HCT116 (cell line): ENCODE data around the gene MICALL2. TPM values are rescaled to one million over a fixed set of nuclear protein-coding genes. Genes with fewer than 3 reads are reported as not detected.

Experiments
- ATAC-seq: fragments of 200-7000 bp; cut with Tn5 transposase; 2 replicates; pipeline ENCODE4 v1.9.1; 2020; ENCODE audit warnings: mild to moderate bottlenecking, moderate library complexity
- BruUV-seq: library from RNA; stranded (reverse); fragments of 400-500 nt; replicated peaks from 2 replicates; lab custom pipeline; 2021; lab: Mats Ljungman, UMichigan
- CTCF ChIA-PET: fragments of 300-600 bp; sonication (Branson Sonifier 250); formaldehyde crosslinking; loops from one replicate; lab custom pipeline; 2021; ENCODE audit warnings: antibody characterized with exemption; lab: Charles Lee
- POLR2A ChIA-PET: fragments of 300-600, 350-600 bp; sonication (Branson Sonifier 250); formaldehyde crosslinking; loops from one replicate; lab custom pipeline; 2021; ENCODE audit warnings: antibody characterized with exemption; lab: Charles Lee
- RAD21 ChIA-PET, 2 experiments: fragments of 300-600 bp; sonication (Branson Sonifier 250); formaldehyde crosslinking; loops; one replicate each; lab custom pipeline; 2023; ENCODE audit warnings: low total read pairs in 2 of 2; ENCODE audit not compliant: uncharacterized antibody in 2 of 2, unreplicated experiment in 2 of 2, low non-redundant PET in 1 of 2; lab: Charles Lee
- DNase-seq: peaks from one replicate; pipeline ENCODE4 v3.0.0-alpha.2; 2010; ENCODE audit warnings: low read depth, low spot score
- H2AFZ ChIP-seq: fragments of 200-600 bp; shearing (Covaris generic), sonication (generic); 2 replicates; pipeline ENCODE4 v1.6.1; 2017; ENCODE audit warnings: low read depth, mixed run types, mixed read lengths, antibody characterized with exemption, low read length; ENCODE audit not compliant: poor library complexity, severe bottlenecking
- H3K27ac ChIP-seq: 2 replicates; pipeline ENCODE4 v1.5.1; 2012; ENCODE audit warnings: low read depth, low read length
- H3K27me3 ChIP-seq: fragments of 200-600 bp; sonication (generic); 2 replicates; pipeline ENCODE4 v1.6.1; 2016; ENCODE audit warnings: mixed run types, low read length, mixed read lengths; ENCODE audit not compliant: insufficient read depth
- H3K36me3 ChIP-seq, 2 experiments: fragments of 200-500 bp in 1 of 2; fragments of 200-600 bp in 1 of 2; sonication (Bioruptor generic) in 1 of 2; sonication (generic) in 1 of 2; 2 replicates each; pipeline versions ENCODE4 v1.5.1 to v1.6.1; 2014 to 2016; ENCODE audit warnings: low read length in 2 of 2, inconsistent platforms in 1 of 2, mixed read lengths in 1 of 2, mixed run types in 1 of 2; ENCODE audit not compliant: insufficient read depth in 2 of 2, control insufficient read depth in 1 of 2
- H3K4me1 ChIP-seq, 2 experiments: fragments of 200-600 bp in 1 of 2; sonication (generic) in 1 of 2; 2 replicates each; pipeline versions ENCODE4 v1.5.1 to v1.6.1; 2012 to 2017; ENCODE audit warnings: low read length in 2 of 2, inconsistent platforms in 1 of 2, mild to moderate bottlenecking in 1 of 2, mixed read lengths in 1 of 2, mixed run types in 1 of 2, moderate library complexity in 1 of 2; ENCODE audit not compliant: insufficient read depth in 2 of 2, control insufficient read depth in 1 of 2
- H3K4me2 ChIP-seq: fragments of 200-600 bp; sonication (generic); 2 replicates; pipeline ENCODE4 v1.6.1; 2017; ENCODE audit warnings: mixed run types, low read length, mixed read lengths
- H3K4me3 ChIP-seq, 2 experiments: fragments of 200-600 bp in 1 of 2; sonication (generic) in 1 of 2; replicated peaks in 1 of 2; 2 replicates each; pipeline ENCODE4 v1.5.1; 2011 to 2016; ENCODE audit warnings: low read length in 2 of 2, control low read depth in 1 of 2, low read depth in 1 of 2, mild to moderate bottlenecking in 1 of 2, mixed read lengths in 1 of 2, mixed run types in 1 of 2
- H3K79me2 ChIP-seq: fragments of 200-600 bp; sonication (generic); 2 replicates; pipeline ENCODE4 v1.6.1; 2017; ENCODE audit warnings: mild to moderate bottlenecking, mixed run types, low read length, moderate library complexity, mixed read lengths; ENCODE audit not compliant: insufficient read depth
- H3K9ac ChIP-seq: fragments of 200-600 bp; sonication (generic); 2 replicates; pipeline ENCODE4 v1.6.1; 2016; ENCODE audit warnings: low read length, mixed read lengths
- H3K9me2 ChIP-seq: fragments of 200-600 bp; sonication (generic), shearing (Covaris generic); 2 replicates; pipeline ENCODE4 v1.6.1; 2017; ENCODE audit warnings: mixed run types, mild to moderate bottlenecking, moderate library complexity; ENCODE audit not compliant: insufficient read depth
- H3K9me3 ChIP-seq, 2 experiments: fragments of 200-500 bp in 1 of 2; fragments of 200-600 bp in 1 of 2; sonication (Bioruptor generic) in 1 of 2; sonication (generic) in 1 of 2; 2 replicates each; pipeline ENCODE4 v1.6.1; 2014 to 2017; ENCODE audit warnings: low read length in 2 of 2, mixed read lengths in 2 of 2, inconsistent platforms in 1 of 2, low read depth in 1 of 2, mild to moderate bottlenecking in 1 of 2, mixed run types in 1 of 2, moderate library complexity in 1 of 2; ENCODE audit not compliant: control insufficient read depth in 1 of 2, insufficient read depth in 1 of 2
- H4K20me1 ChIP-seq: fragments of 200-600 bp; sonication (generic), shearing (Covaris generic); 2 replicates; pipeline ENCODE4 v1.6.1; 2017; ENCODE audit warnings: mixed run types, mild to moderate bottlenecking, moderate library complexity; ENCODE audit not compliant: insufficient read depth
- ATF3 ChIP-seq: IDR thresholded peaks from 2 replicates; pipeline ENCODE4 v1.6.1; 2012
- CBX3 ChIP-seq: IDR thresholded peaks from 2 replicates; pipeline ENCODE4 v1.6.1; 2012; ENCODE audit warnings: low read depth
- ELF1 ChIP-seq: IDR thresholded peaks from 2 replicates; pipeline ENCODE4 v1.6.1; 2012; ENCODE audit warnings: low read depth, borderline replicate concordance
- EZH2 ChIP-seq: fragments of 200-600 bp; sonication (generic); IDR thresholded peaks from 2 replicates; pipeline ENCODE4 v1.6.1; 2017; ENCODE audit warnings: antibody characterized with exemption, mixed run types
- POLR2A ChIP-seq: IDR thresholded peaks from 2 replicates; pipeline ENCODE4 v1.7.0; 2011; ENCODE audit warnings: borderline replicate concordance; ENCODE audit not compliant: insufficient read depth, insufficient read length; ENCODE audit errors: extremely low read depth
- POLR2AphosphoS5 ChIP-seq: IDR thresholded peaks from 2 replicates; pipeline ENCODE4 v1.6.1; 2011; ENCODE audit warnings: mild to moderate bottlenecking, low read depth, low read length, moderate library complexity
- RAD21 ChIP-seq: IDR thresholded peaks from 2 replicates; pipeline ENCODE4 v1.6.1; 2012; ENCODE audit warnings: low read depth, mild to moderate bottlenecking
- REST ChIP-seq: IDR thresholded peaks from 2 replicates; pipeline ENCODE4 v1.6.1; 2012; ENCODE audit warnings: low read depth
- SIN3A ChIP-seq: IDR thresholded peaks from 2 replicates; pipeline ENCODE4 v1.6.1; 2012; ENCODE audit warnings: low read depth
- TCF7L2 ChIP-seq: IDR thresholded peaks from 2 replicates; pipeline ENCODE4 v1.7.0; 2011; ENCODE audit warnings: borderline replicate concordance, inconsistent platforms; ENCODE audit not compliant: insufficient read depth, insufficient read length; ENCODE audit errors: extremely low read depth
- YY1 ChIP-seq: IDR thresholded peaks from 2 replicates; pipeline ENCODE4 v1.6.1; 2011; ENCODE audit warnings: low read length, low read depth, moderate library complexity, mild to moderate bottlenecking; ENCODE audit not compliant: insufficient replicate concordance; ENCODE audit errors: extremely low read depth
- ZBTB33 ChIP-seq: IDR thresholded peaks from 2 replicates; pipeline ENCODE4 v1.6.1; 2011; ENCODE audit warnings: mild to moderate bottlenecking, low read length, moderate library complexity; ENCODE audit not compliant: insufficient replicate concordance; ENCODE audit errors: extremely low read depth
- intact Hi-C: fragments of 100-400 bp; cut with micrococcal nuclease; formaldehyde crosslinking; loops from 2 replicates; pipeline ENCODE4 v1.10.0; 2022
- total RNA-seq: library from RNA; stranded (reverse); gene quantifications from one replicate; pipeline ENCODE4 v1.2.1, GENCODE V29; 2021; ENCODE audit not compliant: unreplicated experiment

The MICALL2 gene
- total RNA-seq, 1 experiment from 2014 or later: 60.7 TPM

GRCh38 chr7:1497293-1497927 is 38.1 kb upstream of the MICALL2 start:
- ChIA-PET RAD21 (no interaction called here), CTCF (no interaction called here), POLR2A (no interaction called here)
- Histone ChIP-seq H3K9me3 (no peaks in the 10 kb centered on the region), H3K9ac (no peak overlapping the region), H3K9me2 (no peaks in the 10 kb centered on the region), H3K27ac (no peak overlapping the region), H3K36me3 (peaks cover 18 to 32% of the 10 kb centered on the region in 2 experiments; a peak in 3 of 4 replicates), H4K20me1 (no peaks in the 10 kb centered on the region), H3K4me2 (no peak overlapping the region), H3K4me1 (peaks cover 0 to 4% of the 10 kb centered on the region in 2 experiments; a peak in 1 of 4 replicates), H2AFZ (no peak overlapping the region), H3K4me3 (no peak overlapping the region), H3K79me2 (peaks cover 21% of the 10 kb centered on the region), H3K27me3 (no peaks in the 10 kb centered on the region)
- no TSS peak for BruUV-seq
- ATAC-seq: no peak
- TF ChIP-seq RAD21 (no peak), ZBTB33 (no peak), CBX3 (no peak)
- DNase-seq: no peak
- intact Hi-C loops: no loop called here

- Histone ChIP-seq H3K4me2 (no peak overlapping the region), H3K36me3 (peaks cover 18 to 27% of the 10 kb centered on the region in 2 experiments; a peak in 3 of 4 replicates), H3K4me3 (no peak overlapping the region), H4K20me1 (no peaks in the 10 kb centered on the region), H3K9me3 (no peaks in the 10 kb centered on the region), H3K79me2 (peaks cover 14% of the 10 kb centered on the region), H2AFZ (no peak overlapping the region), H3K9ac (no peak overlapping the region), H3K27ac (no peak overlapping the region), H3K9me2 (no peaks in the 10 kb centered on the region), H3K27me3 (no peaks in the 10 kb centered on the region)
- CTCF ChIA-PET: no interaction called here
- ATAC-seq (no peak), DNase-seq (no peak)
- POLR2A ChIA-PET: no interaction called here
- BruUV-seq: no TSS peak
- RAD21 ChIA-PET: no interaction called here
- no peak for TF ChIP-seq ELF1
- no peak for TF ChIP-seq EZH2
- no peak for TF ChIP-seq SIN3A
- no peak for TF ChIP-seq TCF7L2
- no peak for TF ChIP-seq POLR2AphosphoS5
- no peak for TF ChIP-seq YY1
- TF ChIP-seq REST: no peak
- no peak for TF ChIP-seq ATF3
- no peak for TF ChIP-seq POLR2A
- TF ChIP-seq RAD21: no peak
- TF ChIP-seq CBX3: no peak
- TF ChIP-seq, all 23 proteins: peak for 0
- intact Hi-C loops: no loop called here
- no peaks in the 10 kb centered on the region for H3K4me1 ChIP-seq
Measured at GRCh38 chr7:1496531-1497292, 37.4 kb upstream of the MICALL2 start.
